Measurements from ENCODE around the gene NKAIN4.
A peak's percentile ranks its signal among the peaks of the same experiment; 100 is the strongest.

Gene NKAIN4

DNA sequence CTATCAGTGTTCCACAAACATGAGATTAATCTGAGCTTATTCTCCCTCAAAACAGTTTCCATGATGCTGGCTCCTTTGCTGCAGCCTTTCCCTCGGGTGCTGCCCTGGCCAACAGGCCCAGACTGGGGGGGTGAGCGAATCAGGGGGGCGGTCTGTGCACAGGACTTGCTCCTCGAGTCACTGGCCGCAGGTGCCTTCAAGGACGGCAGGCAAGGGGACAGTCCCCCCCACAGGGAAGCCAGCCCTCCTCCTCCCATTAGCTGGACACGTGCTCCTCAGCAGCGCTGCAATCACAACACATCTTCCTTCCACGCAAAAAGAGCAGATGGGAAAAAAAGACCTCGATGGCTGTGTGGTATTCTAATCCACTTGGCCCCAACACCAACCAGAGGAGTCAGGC lies 48.4 kb downstream of the NKAIN4 start:
- TF ChIP-seq, protein P1, sequence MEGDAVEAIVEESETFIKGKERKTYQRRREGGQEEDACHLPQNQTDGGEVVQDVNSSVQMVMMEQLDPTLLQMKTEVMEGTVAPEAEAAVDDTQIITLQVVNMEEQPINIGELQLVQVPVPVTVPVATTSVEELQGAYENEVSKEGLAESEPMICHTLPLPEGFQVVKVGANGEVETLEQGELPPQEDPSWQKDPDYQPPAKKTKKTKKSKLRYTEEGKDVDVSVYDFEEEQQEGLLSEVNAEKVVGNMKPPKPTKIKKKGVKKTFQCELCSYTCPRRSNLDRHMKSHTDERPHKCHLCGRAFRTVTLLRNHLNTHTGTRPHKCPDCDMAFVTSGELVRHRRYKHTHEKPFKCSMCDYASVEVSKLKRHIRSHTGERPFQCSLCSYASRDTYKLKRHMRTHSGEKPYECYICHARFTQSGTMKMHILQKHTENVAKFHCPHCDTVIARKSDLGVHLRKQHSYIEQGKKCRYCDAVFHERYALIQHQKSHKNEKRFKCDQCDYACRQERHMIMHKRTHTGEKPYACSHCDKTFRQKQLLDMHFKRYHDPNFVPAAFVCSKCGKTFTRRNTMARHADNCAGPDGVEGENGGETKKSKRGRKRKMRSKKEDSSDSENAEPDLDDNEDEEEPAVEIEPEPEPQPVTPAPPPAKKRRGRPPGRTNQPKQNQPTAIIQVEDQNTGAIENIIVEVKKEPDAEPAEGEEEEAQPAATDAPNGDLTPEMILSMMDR (conservative IDR thresholded peaks at IDR 0.05; ENCODE audit: low read depth): no peak
- POLR2A ChIA-PET (ENCODE audit: low non-redundant PET): no interaction called here
- DNase-seq (ENCODE audit: low spot score): no peak
- CTCF ChIA-PET: interaction anchor here (0.9 to 3.4 kb wide), 3 partner anchors 9 to 103 kb away, joined by 3 to 16 read pairs (median 8); no protein-coding TSS in a partner anchor
- no peak overlapping the region for H3K27ac ChIP-seq

DNA sequence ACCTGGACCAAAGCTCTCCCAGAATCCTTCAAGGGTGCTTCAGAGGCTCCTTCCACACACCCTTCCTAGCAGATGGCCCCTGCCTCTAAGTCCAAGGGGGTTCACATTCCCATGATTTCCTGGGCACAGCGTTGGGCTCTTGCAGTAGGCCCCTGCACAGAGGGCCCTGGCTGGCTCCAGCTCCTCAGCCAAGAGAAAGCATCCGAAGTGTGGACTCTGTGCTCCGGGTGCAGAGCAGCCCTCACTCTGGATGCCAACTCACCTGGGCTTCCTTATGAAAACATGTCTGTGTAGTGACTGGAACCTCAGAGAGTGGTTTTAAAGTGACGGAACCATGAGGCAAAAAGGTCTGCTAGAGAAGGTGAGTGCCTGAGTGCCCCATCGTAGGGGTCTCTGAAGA lies 49.9 kb downstream of the NKAIN4 start:
- no peak for DNase-seq (ENCODE audit: low spot score)
- ChIA-PET POLR2A (ENCODE audit: low non-redundant PET) (interaction anchor here (0.6 kb wide), 1 partner anchor 13 kb away, joined by 3 read pairs; no protein-coding TSS in a partner anchor), CTCF (interaction anchor here (0.6 to 1.4 kb wide), 3 partner anchors 23 to 941 kb away, joined by 3 read pairs; no protein-coding TSS in a partner anchor)
- TF ChIP-seq, protein P1 (conservative IDR thresholded peaks at IDR 0.05; ENCODE audit: low read depth): no peak
- H3K27ac ChIP-seq: 0 out of 2 replicates have a peak overlapping the region, but pooled peaks have one; percentile 3

DNA sequence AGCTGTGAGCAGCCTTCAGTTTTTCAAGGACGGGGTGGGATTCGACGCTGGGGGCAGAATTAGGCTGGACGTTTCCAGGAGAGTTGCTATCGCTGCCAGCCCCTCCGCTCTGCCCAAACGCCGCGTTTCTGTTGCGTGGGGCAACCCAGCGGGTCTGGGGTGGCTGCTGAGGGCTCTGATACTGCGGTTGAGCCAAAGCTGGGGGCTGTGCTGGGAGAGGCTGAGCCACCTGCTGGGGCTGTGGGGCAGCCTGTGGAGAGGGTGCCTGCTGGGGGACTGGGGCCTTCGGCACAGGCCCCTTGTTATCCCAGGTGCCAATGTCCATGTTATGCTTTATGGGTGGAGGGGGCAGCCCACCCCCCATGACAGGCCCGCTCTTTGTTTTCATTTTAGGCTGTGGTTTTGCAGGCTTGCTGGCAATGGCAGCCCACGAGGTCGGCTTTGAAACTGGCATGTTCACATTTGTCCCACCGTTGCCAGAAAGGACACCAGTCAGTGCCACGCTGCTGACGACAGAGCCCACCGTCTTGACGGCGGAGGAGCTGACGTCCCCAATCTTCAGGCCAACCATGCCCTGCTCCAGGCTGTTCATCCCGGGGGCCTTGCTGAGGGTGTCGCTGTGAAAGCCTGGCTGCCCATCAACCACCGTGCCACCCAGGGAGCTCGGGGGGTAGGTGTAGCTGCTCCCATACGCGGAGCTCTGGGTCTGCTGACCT lies 51.3 kb downstream of the NKAIN4 start:
- ChIA-PET CTCF (interaction anchor here (0.6 to 1.4 kb wide), 5 partner anchors 10 to 589 kb away, joined by 3 to 7 read pairs (median 3); no protein-coding TSS in a partner anchor), POLR2A (ENCODE audit: low non-redundant PET) (no interaction called here)
- TF ChIP-seq, protein P1 (conservative IDR thresholded peaks at IDR 0.05; ENCODE audit: low read depth): no peak
- DNase-seq (ENCODE audit: low spot score): no peak
- no peak overlapping the region for H3K27ac ChIP-seq

DNA sequence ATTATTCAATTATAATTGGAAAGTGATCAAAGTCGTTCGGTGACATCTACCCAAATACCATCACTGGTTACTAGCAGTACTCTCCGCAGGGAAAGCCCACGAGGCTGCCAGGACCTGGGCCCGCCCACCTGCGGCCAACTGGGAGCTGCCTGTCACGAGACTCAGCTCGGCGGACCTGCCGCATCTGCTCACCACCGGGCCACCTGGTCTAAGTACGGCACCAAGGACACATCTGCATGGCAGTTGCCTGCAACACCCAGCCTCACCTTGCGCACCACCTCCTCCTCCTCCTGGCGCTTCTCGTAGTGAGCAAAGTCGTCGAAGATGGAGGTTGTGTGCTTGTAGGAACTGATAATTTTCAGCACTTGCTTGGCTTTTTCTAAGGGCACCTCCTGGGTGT lies 52.2 kb downstream of the NKAIN4 start:
- TF ChIP-seq, protein P1 (conservative IDR thresholded peaks at IDR 0.05; ENCODE audit: low read depth): no peak
- DNase-seq (ENCODE audit: low spot score): no peak
- POLR2A ChIA-PET (ENCODE audit: low non-redundant PET): no interaction called here
- H3K27ac ChIP-seq: no peak overlapping the region
- CTCF ChIA-PET: interaction anchor here (0.6 to 1.4 kb wide), 7 partner anchors 9 to 590 kb away, joined by 3 to 7 read pairs (median 3); no protein-coding TSS in a partner anchor

DNA sequence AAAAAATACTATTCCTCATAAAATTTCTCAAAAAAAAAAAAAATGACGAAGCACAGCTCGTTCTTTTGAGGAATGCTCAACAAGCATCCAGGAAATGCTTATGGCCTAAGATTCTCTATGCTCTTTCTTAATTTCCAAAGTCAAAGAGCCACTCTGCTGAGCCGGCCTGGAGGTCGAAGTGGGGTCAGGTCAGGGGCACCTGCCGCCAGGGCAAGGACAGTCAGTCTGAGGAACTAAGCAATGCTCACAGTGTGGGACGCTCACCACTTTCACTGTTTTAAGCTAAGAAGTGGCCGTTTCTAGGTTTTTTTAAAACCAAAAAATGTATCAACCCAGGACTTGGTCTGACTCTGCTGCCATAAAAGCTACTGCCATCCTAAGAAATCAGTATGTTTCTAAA lies 55.7 kb downstream of the NKAIN4 start:
- POLR2A ChIA-PET (ENCODE audit: low non-redundant PET): no interaction called here
- TF ChIP-seq, protein P1 (conservative IDR thresholded peaks at IDR 0.05; ENCODE audit: low read depth): no peak
- no peak for DNase-seq (ENCODE audit: low spot score)
- CTCF ChIA-PET: interaction anchor here (0.6 to 2.3 kb wide), 6 partner anchors 12 to 852 kb away, joined by 3 to 9 read pairs (median 5); partner anchors contain the start of gene STMN3
- H3K27ac ChIP-seq: no peak overlapping the region

DNA sequence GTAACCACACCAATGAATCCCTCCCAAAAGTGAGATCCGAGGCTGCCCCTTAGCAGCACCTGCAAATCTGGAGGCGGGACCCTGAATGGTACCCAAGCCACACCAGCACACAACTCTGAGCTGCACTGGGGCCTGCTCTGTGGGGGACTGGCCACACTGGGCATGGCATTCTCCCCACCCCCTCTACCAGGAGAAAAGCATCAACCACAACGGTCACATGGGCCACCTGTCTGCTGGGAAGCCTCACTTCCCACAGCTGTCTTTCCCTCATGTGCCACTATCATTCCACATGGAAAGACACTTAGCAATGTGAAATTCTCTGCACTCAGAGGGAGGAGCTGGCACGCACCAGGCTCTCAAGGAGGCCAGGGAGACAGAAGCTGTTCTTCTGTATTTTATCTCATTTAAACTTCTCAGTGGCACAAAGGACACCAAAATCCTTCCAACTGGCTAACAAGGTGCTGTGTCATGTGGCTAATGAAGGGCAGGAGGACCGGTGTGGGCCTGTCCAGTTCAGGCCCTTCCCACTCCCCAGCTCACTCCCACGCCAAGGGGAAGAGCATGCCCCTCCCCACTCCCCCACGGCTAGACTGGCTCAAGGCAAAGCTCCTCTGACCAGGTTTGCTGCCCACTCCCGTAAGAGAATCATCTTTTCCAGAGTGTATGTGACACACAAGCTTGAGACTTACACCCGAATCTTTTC lies 57.3 kb downstream of the NKAIN4 start:
- DNase-seq (ENCODE audit: low spot score): no peak
- ChIA-PET CTCF (interaction anchor here (0.9 to 1.7 kb wide), 8 partner anchors 9 to 113 kb away, joined by 3 to 12 read pairs (median 4); partner anchors contain the start of gene YTHDF1), POLR2A (ENCODE audit: low non-redundant PET) (no interaction called here)
- TF ChIP-seq, protein P1 (conservative IDR thresholded peaks at IDR 0.05; ENCODE audit: low read depth): no peak
- peak overlapping the region; percentile 47 for H3K27ac ChIP-seq
